Endothelial cell of umbilical vein (primary cell): ENCODE data around the gene DDX27. TPM values are rescaled to one million over a fixed set of nuclear protein-coding genes. Genes with fewer than 3 reads are reported as not detected.

Source experiments
- BruUV-seq: library from RNA; stranded (reverse); fragments of 400-500 nt; replicated peaks from 2 replicates; lab custom pipeline; 2021; lab: Mats Ljungman, UMichigan
- CTCF ChIA-PET: fragments of 300-600, 350-600 bp; sonication (Branson Sonifier 250); formaldehyde crosslinking; loops from one replicate; lab custom pipeline; 2021; ENCODE audit warnings: antibody characterized with exemption, inconsistent platforms; lab: Charles Lee
- POLR2A ChIA-PET: fragments of 300-600, 350-600 bp; sonication (Branson Sonifier 250); formaldehyde crosslinking; loops from one replicate; lab custom pipeline; 2021; ENCODE audit warnings: antibody characterized with exemption, inconsistent platforms; lab: Charles Lee
- DNase-seq: peaks from one replicate; pipeline ENCODE4 v3.0.0-alpha.2; 2011; ENCODE audit warnings: low read depth, low spot score
- FAIRE-seq: peaks from 2 replicates; lab custom pipeline; 2011; peaks lifted over from hg19 to GRCh38; lab: Jason Lieb, UNC
- H2AFZ ChIP-seq: 2 replicates; pipeline ENCODE4 v1.6.0; 2012; ENCODE audit warnings: low read depth, low read length, control low read depth, inconsistent platforms
- H3K27ac ChIP-seq: 2 replicates; pipeline ENCODE4 v1.5.1; 2011; ENCODE audit warnings: low read depth, mild to moderate bottlenecking, control low read depth, low read length, moderate library complexity; ENCODE audit not compliant: insufficient read depth
- H3K27me3 ChIP-seq, 2 experiments: 2 replicates each; pipeline versions ENCODE4 v1.6.0 to v1.6.1; 2011; ENCODE audit warnings: low read length in 2 of 2, mixed read lengths in 1 of 2; ENCODE audit not compliant: control insufficient read depth in 2 of 2, insufficient read depth in 2 of 2
- H3K36me3 ChIP-seq, 2 experiments: 2 replicates in 1 of 2; 3 replicates in 1 of 2; pipeline ENCODE4 v1.5.1; 2011; ENCODE audit warnings: low read length in 2 of 2, mild to moderate bottlenecking in 1 of 2, moderate library complexity in 1 of 2; ENCODE audit not compliant: control insufficient read depth in 2 of 2, insufficient read depth in 2 of 2; ENCODE audit errors: extremely low read depth in 1 of 2
- H3K4me1 ChIP-seq: 3 replicates; pipeline ENCODE4 v1.5.1; 2011; ENCODE audit warnings: mild to moderate bottlenecking, low read length; ENCODE audit not compliant: control insufficient read depth, insufficient read depth; ENCODE audit errors: extremely low read depth
- H3K4me2 ChIP-seq: 2 replicates; pipeline ENCODE4 v1.6.1; 2011; ENCODE audit warnings: low read length, control low read depth, mixed read lengths; ENCODE audit not compliant: insufficient read depth
- H3K4me3 ChIP-seq, 3 experiments: fragments of 200-600 bp in 1 of 3; sonication (generic), shearing (Covaris generic) in 1 of 3; replicated peaks in 1 of 3; 2 replicates each; pipeline ENCODE4 v1.5.1; 2011 to 2016; ENCODE audit warnings: control low read depth in 3 of 3, low read length in 3 of 3, mild to moderate bottlenecking in 2 of 3, inconsistent platforms in 1 of 3, low read depth in 1 of 3, moderate library complexity in 1 of 3; ENCODE audit not compliant: insufficient read depth in 1 of 3
- H3K79me2 ChIP-seq: 2 replicates; pipeline ENCODE4 v1.6.0; 2012; ENCODE audit warnings: low read length, inconsistent platforms; ENCODE audit not compliant: control insufficient read depth, insufficient read depth
- H3K9ac ChIP-seq: replicated peaks from 2 replicates; pipeline ENCODE3; 2011; ENCODE audit warnings: low read length, control low read depth; ENCODE audit not compliant: insufficient read depth; ENCODE audit errors: extremely low read depth
- H3K9me1 ChIP-seq: replicated peaks from 3 replicates; pipeline ENCODE4 v1.6.0; 2011; ENCODE audit warnings: mild to moderate bottlenecking, low read length; ENCODE audit not compliant: control insufficient read depth, insufficient read depth; ENCODE audit errors: extremely low read depth
- H3K9me3 ChIP-seq: replicated peaks from 2 replicates; pipeline ENCODE4 v1.5.1; 2012; ENCODE audit warnings: low read length, inconsistent platforms; ENCODE audit not compliant: control insufficient read depth, insufficient read depth
- H4K20me1 ChIP-seq: replicated peaks from 2 replicates; pipeline ENCODE3; 2011; ENCODE audit warnings: mild to moderate bottlenecking, low read length; ENCODE audit not compliant: control insufficient read depth, insufficient read depth; ENCODE audit errors: extremely low read depth
- EZH2 ChIP-seq: IDR thresholded peaks from 2 replicates; pipeline ENCODE4 v1.6.1; 2012; ENCODE audit warnings: borderline replicate concordance, low read depth, mild to moderate bottlenecking, moderate library complexity, low read length, inconsistent platforms; ENCODE audit not compliant: severe bottlenecking
- GATA2 ChIP-seq: IDR thresholded peaks from 2 replicates; pipeline ENCODE4 v1.7.0; 2011; ENCODE audit warnings: low read depth, mild to moderate bottlenecking, moderate library complexity, mixed read lengths, low read length; ENCODE audit not compliant: insufficient read length, insufficient read depth
- JUN ChIP-seq: IDR thresholded peaks from 2 replicates; pipeline ENCODE4 v1.6.1; 2011; ENCODE audit warnings: borderline replicate concordance, low read depth; ENCODE audit not compliant: insufficient read length, insufficient read depth
- MYC ChIP-seq: IDR thresholded peaks from one replicate; pipeline ENCODE4 v1.6.1; 2011; ENCODE audit warnings: mild to moderate bottlenecking, low read depth, low read length
- dilution Hi-C: fragments of 300-500 bp; cut with MboI; formaldehyde crosslinking; loops from one replicate; pipeline ENCODE4 v1.15.0; 2019; ENCODE audit warnings: low sequenced_read_pairs; ENCODE audit not compliant: extremely low pct_ligation_motif_present
- intact Hi-C: fragments of 100-400 bp; cut with micrococcal nuclease; formaldehyde crosslinking; loops from one replicate; pipeline ENCODE4 v1.10.0; 2022
- polyA plus RNA-seq, 4 experiments: library from polyadenylated mRNA; depleted of rRNA in 3 of 4; stranded (reverse) in 3 of 4; unstranded in 1 of 4; fragments of >200 nt; gene quantifications; 2 replicates each; pipeline versions ENCODE4 v1.2.1 to v1.2.3, GENCODE V29; 2011 to 2012; ENCODE audit warnings: missing spikeins in 1 of 4
- total RNA-seq: library from RNA; stranded (reverse); gene quantifications from 2 replicates; pipeline ENCODE4 v1.2.3, GENCODE V29; 2021
- TF ChIP-seq, protein P1 (sequence below): IDR thresholded peaks from 2 replicates; pipeline ENCODE4 v1.6.1; 2011; ENCODE audit not compliant: insufficient read depth, insufficient read length
- TF ChIP-seq, protein P2 (sequence below), 2 donors: IDR thresholded peaks; 1 replicate in 1 of 2; 2 replicates in 1 of 2; pipeline ENCODE4 v1.5.1; 2011; ENCODE audit warnings: low read length in 2 of 2, mild to moderate bottlenecking in 2 of 2, moderate library complexity in 2 of 2, control low read depth in 1 of 2, inconsistent platforms in 1 of 2, low read depth in 1 of 2; ENCODE audit not compliant: insufficient read depth in 1 of 2; ENCODE audit errors: extremely low read depth in 1 of 2

DDX27 gene
- total and polyA plus RNA-seq, 2 donors (not counting 3 experiments of a cell fraction or from before 2014, with no cell fraction given), result 24.0 to 25.7 TPM

- Histone ChIP-seq H2AFZ (no peak overlapping the region), H3K4me1 (peaks cover 13% of the 10 kb centered on the region), H3K36me3 (peaks cover 36 to 43% of the 10 kb centered on the region in 2 experiments), H3K9me1 (no peaks in the 10 kb centered on the region), H3K79me2 (peaks cover 16% of the 10 kb centered on the region), H3K4me3 (no peak overlapping the region), H3K27ac (no peak overlapping the region), H3K27me3 (no peaks in the 10 kb centered on the region), H3K9ac (no peak overlapping the region), H3K9me3 (no peaks in the 10 kb centered on the region), H3K4me2 (no peak overlapping the region), H4K20me1 (no peaks in the 10 kb centered on the region)
- ChIA-PET CTCF (interaction anchor here (1.2 to 4.0 kb wide), 2 partner anchors 14 to 60 kb away, joined by 8 to 27 read pairs; no protein-coding TSS in a partner anchor), POLR2A (interaction anchor here (0.7 kb wide), 1 partner anchor 63 kb away, joined by 7 read pairs; no protein-coding TSS in a partner anchor)
- no TSS peak for BruUV-seq
- FAIRE-seq, result no peak
- no peak for TF ChIP-seq GATA2
- no peak for TF ChIP-seq MYC
- dilution Hi-C loops, result no loop called here
- intact Hi-C loops, result no loop called here
- no peak for DNase-seq
These were observed 41.0 kb downstream of the DDX27 start for GRCh38 chr20:49260218-49260617.

GRCh38 chr20:49261173-49261572, 42.0 kb downstream of the DDX27 start:
- FAIRE-seq (no peak), DNase-seq (no peak)
- H3K27ac ChIP-seq, result no peak overlapping the region
- POLR2A ChIA-PET, result no interaction called here
- peaks cover 34 to 36% of the 10 kb centered on the region in 2 experiments for H3K36me3 ChIP-seq
- no peaks in the 10 kb centered on the region for H3K9me3 ChIP-seq
- dilution Hi-C loops (no loop called here), intact Hi-C loops (no loop called here)
- peaks cover 25% of the 10 kb centered on the region for H3K79me2 ChIP-seq
- CTCF ChIA-PET, result no interaction called here
- H3K9me1 ChIP-seq, result peaks cover 4% of the 10 kb centered on the region
- H3K27me3 ChIP-seq, result no peaks in the 10 kb centered on the region
- no peak overlapping the region for H2AFZ ChIP-seq
- H3K9ac ChIP-seq, result no peak overlapping the region
- no peak overlapping the region for H3K4me2 ChIP-seq
- peaks cover 21% of the 10 kb centered on the region for H3K4me1 ChIP-seq
- no peak for TF ChIP-seq EZH2
- TF ChIP-seq, protein P1, sequence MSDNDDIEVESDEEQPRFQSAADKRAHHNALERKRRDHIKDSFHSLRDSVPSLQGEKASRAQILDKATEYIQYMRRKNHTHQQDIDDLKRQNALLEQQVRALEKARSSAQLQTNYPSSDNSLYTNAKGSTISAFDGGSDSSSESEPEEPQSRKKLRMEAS, result no peak
- TF ChIP-seq, protein P2, sequence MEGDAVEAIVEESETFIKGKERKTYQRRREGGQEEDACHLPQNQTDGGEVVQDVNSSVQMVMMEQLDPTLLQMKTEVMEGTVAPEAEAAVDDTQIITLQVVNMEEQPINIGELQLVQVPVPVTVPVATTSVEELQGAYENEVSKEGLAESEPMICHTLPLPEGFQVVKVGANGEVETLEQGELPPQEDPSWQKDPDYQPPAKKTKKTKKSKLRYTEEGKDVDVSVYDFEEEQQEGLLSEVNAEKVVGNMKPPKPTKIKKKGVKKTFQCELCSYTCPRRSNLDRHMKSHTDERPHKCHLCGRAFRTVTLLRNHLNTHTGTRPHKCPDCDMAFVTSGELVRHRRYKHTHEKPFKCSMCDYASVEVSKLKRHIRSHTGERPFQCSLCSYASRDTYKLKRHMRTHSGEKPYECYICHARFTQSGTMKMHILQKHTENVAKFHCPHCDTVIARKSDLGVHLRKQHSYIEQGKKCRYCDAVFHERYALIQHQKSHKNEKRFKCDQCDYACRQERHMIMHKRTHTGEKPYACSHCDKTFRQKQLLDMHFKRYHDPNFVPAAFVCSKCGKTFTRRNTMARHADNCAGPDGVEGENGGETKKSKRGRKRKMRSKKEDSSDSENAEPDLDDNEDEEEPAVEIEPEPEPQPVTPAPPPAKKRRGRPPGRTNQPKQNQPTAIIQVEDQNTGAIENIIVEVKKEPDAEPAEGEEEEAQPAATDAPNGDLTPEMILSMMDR (IDR thresholded peaks at IDR 0.05; ENCODE audit: extremely low read depth in 1 of 2, insufficient read depth in 1 of 2, low read depth in 1 of 2, low read length in 2 of 2), result no peak
- TF ChIP-seq JUN, result no peak
- peaks cover 6% of the 10 kb centered on the region for H4K20me1 ChIP-seq
- BruUV-seq, result no TSS peak
- H3K4me3 ChIP-seq, result no peak overlapping the region
